HCT116 (cell line): ENCODE data around the gene TOP3B. TPM values are rescaled to one million over a fixed set of nuclear protein-coding genes. Genes with fewer than 3 reads are reported as not detected.

Source experiments
- ATAC-seq: fragments of 200-7000 bp; cut with Tn5 transposase; 2 replicates; pipeline ENCODE4 v1.9.1; 2020; ENCODE audit warnings: mild to moderate bottlenecking, moderate library complexity
- BruUV-seq: library from RNA; stranded (reverse); fragments of 400-500 nt; replicated peaks from 2 replicates; lab custom pipeline; 2021; lab: Mats Ljungman, UMichigan
- CTCF ChIA-PET: fragments of 300-600 bp; sonication (Branson Sonifier 250); formaldehyde crosslinking; loops from one replicate; lab custom pipeline; 2021; ENCODE audit warnings: antibody characterized with exemption; lab: Charles Lee
- POLR2A ChIA-PET: fragments of 300-600, 350-600 bp; sonication (Branson Sonifier 250); formaldehyde crosslinking; loops from one replicate; lab custom pipeline; 2021; ENCODE audit warnings: antibody characterized with exemption; lab: Charles Lee
- RAD21 ChIA-PET, 2 experiments: fragments of 300-600 bp; sonication (Branson Sonifier 250); formaldehyde crosslinking; loops; one replicate each; lab custom pipeline; 2023; ENCODE audit warnings: low total read pairs in 2 of 2; ENCODE audit not compliant: uncharacterized antibody in 2 of 2, unreplicated experiment in 2 of 2, low non-redundant PET in 1 of 2; lab: Charles Lee
- DNase-seq: peaks from one replicate; pipeline ENCODE4 v3.0.0-alpha.2; 2010; ENCODE audit warnings: low read depth, low spot score
- H2AFZ ChIP-seq: fragments of 200-600 bp; shearing (Covaris generic), sonication (generic); 2 replicates; pipeline ENCODE4 v1.6.1; 2017; ENCODE audit warnings: low read depth, mixed run types, mixed read lengths, antibody characterized with exemption, low read length; ENCODE audit not compliant: poor library complexity, severe bottlenecking
- H3K27ac ChIP-seq: 2 replicates; pipeline ENCODE4 v1.5.1; 2012; ENCODE audit warnings: low read depth, low read length
- H3K27me3 ChIP-seq: fragments of 200-600 bp; sonication (generic); 2 replicates; pipeline ENCODE4 v1.6.1; 2016; ENCODE audit warnings: mixed run types, low read length, mixed read lengths; ENCODE audit not compliant: insufficient read depth
- H3K36me3 ChIP-seq, 2 experiments: fragments of 200-500 bp in 1 of 2; fragments of 200-600 bp in 1 of 2; sonication (Bioruptor generic) in 1 of 2; sonication (generic) in 1 of 2; 2 replicates each; pipeline versions ENCODE4 v1.5.1 to v1.6.1; 2014 to 2016; ENCODE audit warnings: low read length in 2 of 2, inconsistent platforms in 1 of 2, mixed read lengths in 1 of 2, mixed run types in 1 of 2; ENCODE audit not compliant: insufficient read depth in 2 of 2, control insufficient read depth in 1 of 2
- H3K4me1 ChIP-seq, 2 experiments: fragments of 200-600 bp in 1 of 2; sonication (generic) in 1 of 2; 2 replicates each; pipeline versions ENCODE4 v1.5.1 to v1.6.1; 2012 to 2017; ENCODE audit warnings: low read length in 2 of 2, inconsistent platforms in 1 of 2, mild to moderate bottlenecking in 1 of 2, mixed read lengths in 1 of 2, mixed run types in 1 of 2, moderate library complexity in 1 of 2; ENCODE audit not compliant: insufficient read depth in 2 of 2, control insufficient read depth in 1 of 2
- H3K4me2 ChIP-seq: fragments of 200-600 bp; sonication (generic); 2 replicates; pipeline ENCODE4 v1.6.1; 2017; ENCODE audit warnings: mixed run types, low read length, mixed read lengths
- H3K4me3 ChIP-seq, 2 experiments: fragments of 200-600 bp in 1 of 2; sonication (generic) in 1 of 2; replicated peaks in 1 of 2; 2 replicates each; pipeline ENCODE4 v1.5.1; 2011 to 2016; ENCODE audit warnings: low read length in 2 of 2, control low read depth in 1 of 2, low read depth in 1 of 2, mild to moderate bottlenecking in 1 of 2, mixed read lengths in 1 of 2, mixed run types in 1 of 2
- H3K79me2 ChIP-seq: fragments of 200-600 bp; sonication (generic); 2 replicates; pipeline ENCODE4 v1.6.1; 2017; ENCODE audit warnings: mild to moderate bottlenecking, mixed run types, low read length, moderate library complexity, mixed read lengths; ENCODE audit not compliant: insufficient read depth
- H3K9ac ChIP-seq: fragments of 200-600 bp; sonication (generic); 2 replicates; pipeline ENCODE4 v1.6.1; 2016; ENCODE audit warnings: low read length, mixed read lengths
- H3K9me2 ChIP-seq: fragments of 200-600 bp; sonication (generic), shearing (Covaris generic); 2 replicates; pipeline ENCODE4 v1.6.1; 2017; ENCODE audit warnings: mixed run types, mild to moderate bottlenecking, moderate library complexity; ENCODE audit not compliant: insufficient read depth
- H3K9me3 ChIP-seq, 2 experiments: fragments of 200-500 bp in 1 of 2; fragments of 200-600 bp in 1 of 2; sonication (Bioruptor generic) in 1 of 2; sonication (generic) in 1 of 2; 2 replicates each; pipeline ENCODE4 v1.6.1; 2014 to 2017; ENCODE audit warnings: low read length in 2 of 2, mixed read lengths in 2 of 2, inconsistent platforms in 1 of 2, low read depth in 1 of 2, mild to moderate bottlenecking in 1 of 2, mixed run types in 1 of 2, moderate library complexity in 1 of 2; ENCODE audit not compliant: control insufficient read depth in 1 of 2, insufficient read depth in 1 of 2
- H4K20me1 ChIP-seq: fragments of 200-600 bp; sonication (generic), shearing (Covaris generic); 2 replicates; pipeline ENCODE4 v1.6.1; 2017; ENCODE audit warnings: mixed run types, mild to moderate bottlenecking, moderate library complexity; ENCODE audit not compliant: insufficient read depth
- ATF3 ChIP-seq: IDR thresholded peaks from 2 replicates; pipeline ENCODE4 v1.6.1; 2012
- CTCF ChIP-seq, 3 experiments: fragments of 200-600 bp in 1 of 3; sonication (generic) in 1 of 3; IDR thresholded peaks in 2 of 3; conservative IDR thresholded peaks in 1 of 3; 2 replicates each; pipeline ENCODE4 v1.5.1; 2012 to 2017; ENCODE audit warnings: low read depth in 2 of 3, low read length in 2 of 3, antibody characterized with exemption in 1 of 3, borderline replicate concordance in 1 of 3, control low read depth in 1 of 3, mild to moderate bottlenecking in 1 of 3, mixed read lengths in 1 of 3, mixed run types in 1 of 3, moderate library complexity in 1 of 3; ENCODE audit not compliant: insufficient read depth in 1 of 3
- EGR1 ChIP-seq: IDR thresholded peaks from 2 replicates; pipeline ENCODE4 v1.6.1; 2012; ENCODE audit warnings: low read depth
- POLR2AphosphoS5 ChIP-seq: IDR thresholded peaks from 2 replicates; pipeline ENCODE4 v1.6.1; 2011; ENCODE audit warnings: mild to moderate bottlenecking, low read depth, low read length, moderate library complexity
- ZBTB33 ChIP-seq: IDR thresholded peaks from 2 replicates; pipeline ENCODE4 v1.6.1; 2011; ENCODE audit warnings: mild to moderate bottlenecking, low read length, moderate library complexity; ENCODE audit not compliant: insufficient replicate concordance; ENCODE audit errors: extremely low read depth
- intact Hi-C: fragments of 100-400 bp; cut with micrococcal nuclease; formaldehyde crosslinking; loops from 2 replicates; pipeline ENCODE4 v1.10.0; 2022
- total RNA-seq: library from RNA; stranded (reverse); gene quantifications from one replicate; pipeline ENCODE4 v1.2.1, GENCODE V29; 2021; ENCODE audit not compliant: unreplicated experiment

The TOP3B gene
- total RNA-seq, 1 experiment from 2014 or later: 50.1 TPM

GRCh38 chr22:21974058-21974649 lies 8.4 kb downstream of the TOP3B start:
- no peak overlapping the region for H3K4me2 ChIP-seq
- no TSS peak for BruUV-seq
- RAD21 ChIA-PET: no interaction called here
- H3K4me1 ChIP-seq: no peaks in the 10 kb centered on the region
- H3K79me2 ChIP-seq: peaks cover 22% of the 10 kb centered on the region
- ATAC-seq (no peak), DNase-seq (no peak)
- POLR2A ChIA-PET: no interaction called here
- H3K36me3 ChIP-seq: peaks cover 28 to 37% of the 10 kb centered on the region in 2 experiments
- intact Hi-C loops: no loop called here
- H3K9me3 ChIP-seq: no peaks in the 10 kb centered on the region
- CTCF ChIA-PET: no interaction called here
- no peak overlapping the region for H3K9ac ChIP-seq
- H3K27me3 ChIP-seq: no peaks in the 10 kb centered on the region
- H3K9me2 ChIP-seq: no peaks in the 10 kb centered on the region
- no peak overlapping the region for H2AFZ ChIP-seq
- no peak overlapping the region for H3K4me3 ChIP-seq
- TF ChIP-seq ZBTB33: no peak
- no peak for TF ChIP-seq EGR1
- no peak for TF ChIP-seq ATF3
- TF ChIP-seq POLR2AphosphoS5: no peak
- TF ChIP-seq CTCF (IDR thresholded peaks at IDR 0.05 in 2 of 3, conservative IDR thresholded peaks at IDR 0.05 in 1 of 3; ENCODE audit: borderline replicate concordance in 1 of 3, insufficient read depth in 1 of 3, low read depth in 2 of 3, low read length in 2 of 3): no peak
- no peak overlapping the region for H3K27ac ChIP-seq
- H4K20me1 ChIP-seq: no peaks in the 10 kb centered on the region
